Keratinocyte (primary cell): ENCODE measurements around the gene DSCAML1. TPM values are rescaled to one million over a fixed set of nuclear protein-coding genes. Genes with fewer than 3 reads are reported as not detected.
A peak's percentile ranks its signal among the peaks of the same experiment; 100 is the strongest.

ENCODE experiments used
- DNase-seq: peaks from one replicate; pipeline ENCODE4 v3.0.0-alpha.2; 2011; ENCODE audit warnings: low read depth, missing footprints, low spot score
- FAIRE-seq: peaks from 2 replicates; lab custom pipeline; 2011; peaks lifted over from hg19 to GRCh38; lab: Jason Lieb, UNC
- H2AFZ ChIP-seq: 2 replicates; pipeline ENCODE4 v1.6.0; 2012; ENCODE audit warnings: low read length, control low read depth, inconsistent platforms; ENCODE audit not compliant: control insufficient read depth
- H3K27ac ChIP-seq: 2 replicates; pipeline ENCODE4 v1.5.1; 2011; ENCODE audit warnings: low read length; ENCODE audit not compliant: control insufficient read depth, insufficient read depth
- H3K27me3 ChIP-seq: 3 replicates; pipeline ENCODE4 v1.6.0; 2011; ENCODE audit warnings: low read length; ENCODE audit not compliant: control insufficient read depth, insufficient read depth; ENCODE audit errors: extremely low read depth
- H3K36me3 ChIP-seq, 2 experiments: 2 replicates in 1 of 2; 3 replicates in 1 of 2; pipeline ENCODE4 v1.5.1; 2011; ENCODE audit warnings: low read length in 2 of 2, mild to moderate bottlenecking in 1 of 2; ENCODE audit not compliant: control insufficient read depth in 2 of 2, insufficient read depth in 2 of 2; ENCODE audit errors: extremely low read depth in 1 of 2
- H3K4me1 ChIP-seq: 3 replicates; pipeline ENCODE4 v1.5.1; 2011; ENCODE audit warnings: low read length; ENCODE audit not compliant: control insufficient read depth, insufficient read depth; ENCODE audit errors: extremely low read depth
- H3K4me2 ChIP-seq: 3 replicates; pipeline ENCODE4 v1.6.0; 2011; ENCODE audit warnings: low read depth, low read length; ENCODE audit not compliant: control insufficient read depth, insufficient read depth; ENCODE audit errors: extremely low read depth
- H3K4me3 ChIP-seq, 3 experiments: fragments of 200-600 bp in 1 of 3; sonication (generic) in 1 of 3; 2 replicates in 2 of 3; 3 replicates in 1 of 3; pipeline ENCODE4 v1.5.1; 2011 to 2016; ENCODE audit warnings: low read length in 3 of 3, mild to moderate bottlenecking in 3 of 3, control low read depth in 2 of 3, inconsistent platforms in 1 of 3, low read depth in 1 of 3, mixed read lengths in 1 of 3, mixed run types in 1 of 3, moderate library complexity in 1 of 3; ENCODE audit not compliant: control insufficient read depth in 2 of 3, insufficient read depth in 2 of 3; ENCODE audit errors: extremely low read depth in 1 of 3
- H3K79me2 ChIP-seq: 2 replicates; pipeline ENCODE4 v1.6.0; 2012; ENCODE audit warnings: low read length; ENCODE audit not compliant: control insufficient read depth, insufficient read depth
- H3K9ac ChIP-seq: 3 replicates; pipeline ENCODE4 v1.6.0; 2011; ENCODE audit warnings: low read length; ENCODE audit not compliant: control insufficient read depth, insufficient read depth; ENCODE audit errors: extremely low read depth
- H3K9me1 ChIP-seq: 3 replicates; pipeline ENCODE4 v1.6.0; 2011; ENCODE audit warnings: low read length; ENCODE audit not compliant: control insufficient read depth, insufficient read depth; ENCODE audit errors: extremely low read depth
- H3K9me3 ChIP-seq: 2 replicates; pipeline ENCODE4 v1.5.1; 2012; ENCODE audit warnings: low read depth, low read length; ENCODE audit not compliant: control insufficient read depth
- H4K20me1 ChIP-seq: 3 replicates; pipeline ENCODE4 v1.6.0; 2011; ENCODE audit warnings: low read length; ENCODE audit not compliant: control insufficient read depth, insufficient read depth; ENCODE audit errors: extremely low read depth
- EZH2 ChIP-seq: IDR thresholded peaks from one replicate; pipeline ENCODE4 v1.6.1; 2012; ENCODE audit warnings: inconsistent platforms, mild to moderate bottlenecking, low read length, moderate library complexity
- dilution Hi-C: fragments of 300-500 bp; cut with MboI; formaldehyde crosslinking; loops from one replicate; pipeline ENCODE4 v1.7.0; 2020; ENCODE audit warnings: low sequenced_read_pairs; ENCODE audit not compliant: extremely low pct_ligation_motif_present
- polyA plus RNA-seq, 5 experiments: library from polyadenylated mRNA; depleted of rRNA in 3 of 5; stranded (reverse) in 3 of 5; stranded (forward) in 1 of 5; unstranded in 1 of 5; fragments of >200 nt; gene quantifications; 1 replicate in 1 of 5; 2 replicates in 3 of 5; 3 replicates in 1 of 5; pipeline versions ENCODE4 v1.2.1 to v1.2.3, GENCODE V29; 2011 to 2012; ENCODE audit warnings: missing spikeins in 2 of 5, low read depth in 1 of 5, low replicate concordance in 1 of 5
- TF ChIP-seq, protein P1 (sequence below), 3 experiments: IDR thresholded peaks in 1 of 3; conservative IDR thresholded peaks in 1 of 3; optimal IDR thresholded peaks in 1 of 3; 2 replicates in 2 of 3; 3 replicates in 1 of 3; pipeline versions ENCODE3 to v1.5.1; 2011; ENCODE audit warnings: low read length in 3 of 3, mild to moderate bottlenecking in 3 of 3, moderate library complexity in 2 of 3, control low read depth in 1 of 3, inconsistent platforms in 1 of 3; ENCODE audit not compliant: insufficient read depth in 2 of 3; ENCODE audit errors: extremely low read depth in 1 of 3

DSCAML1 gene
- polyA plus RNA-seq, 1 donor (not counting 4 experiments of a cell fraction or from before 2014, with no cell fraction given), result not detected

DNA sequence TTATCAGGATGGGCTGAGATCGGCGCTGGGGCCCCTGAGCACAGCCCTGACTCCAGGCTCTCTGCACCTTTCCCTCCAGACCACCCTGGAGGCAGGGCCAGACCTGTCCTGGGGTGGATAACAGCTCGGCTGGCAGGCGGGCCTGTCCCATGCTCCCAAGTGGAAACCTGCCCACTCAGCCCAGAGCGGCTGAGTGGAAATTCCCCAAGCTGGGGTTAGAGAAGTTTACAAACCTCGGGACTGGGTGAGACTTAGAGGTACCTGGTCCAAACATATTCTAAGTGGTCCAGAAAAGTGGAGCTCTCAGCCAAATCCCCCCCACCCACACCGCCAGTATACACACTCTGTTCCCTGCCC, 32.3 kb upstream of the DSCAML1 start:
- Histone ChIP-seq H3K9me3 (no peaks in the 10 kb centered on the region), H3K79me2 (no peaks in the 10 kb centered on the region), H3K9me1 (no peaks in the 10 kb centered on the region), H3K4me1 (peaks cover 19% of the 10 kb centered on the region), H3K4me2 (no peak overlapping the region), H3K27me3 (peaks cover 13% of the 10 kb centered on the region), H3K4me3 (no peak overlapping the region), H2AFZ (no peak overlapping the region), H3K9ac (no peak overlapping the region), H3K36me3 (no peaks in the 10 kb centered on the region), H3K27ac (no peak overlapping the region), H4K20me1 (no peaks in the 10 kb centered on the region)
- dilution Hi-C loops, result no loop called here
- DNase-seq (no peak), FAIRE-seq (no peak)
- TF ChIP-seq EZH2, result no peak
- TF ChIP-seq, protein P1, sequence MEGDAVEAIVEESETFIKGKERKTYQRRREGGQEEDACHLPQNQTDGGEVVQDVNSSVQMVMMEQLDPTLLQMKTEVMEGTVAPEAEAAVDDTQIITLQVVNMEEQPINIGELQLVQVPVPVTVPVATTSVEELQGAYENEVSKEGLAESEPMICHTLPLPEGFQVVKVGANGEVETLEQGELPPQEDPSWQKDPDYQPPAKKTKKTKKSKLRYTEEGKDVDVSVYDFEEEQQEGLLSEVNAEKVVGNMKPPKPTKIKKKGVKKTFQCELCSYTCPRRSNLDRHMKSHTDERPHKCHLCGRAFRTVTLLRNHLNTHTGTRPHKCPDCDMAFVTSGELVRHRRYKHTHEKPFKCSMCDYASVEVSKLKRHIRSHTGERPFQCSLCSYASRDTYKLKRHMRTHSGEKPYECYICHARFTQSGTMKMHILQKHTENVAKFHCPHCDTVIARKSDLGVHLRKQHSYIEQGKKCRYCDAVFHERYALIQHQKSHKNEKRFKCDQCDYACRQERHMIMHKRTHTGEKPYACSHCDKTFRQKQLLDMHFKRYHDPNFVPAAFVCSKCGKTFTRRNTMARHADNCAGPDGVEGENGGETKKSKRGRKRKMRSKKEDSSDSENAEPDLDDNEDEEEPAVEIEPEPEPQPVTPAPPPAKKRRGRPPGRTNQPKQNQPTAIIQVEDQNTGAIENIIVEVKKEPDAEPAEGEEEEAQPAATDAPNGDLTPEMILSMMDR (optimal IDR thresholded peaks at IDR 0.05 in 1 of 3, IDR thresholded peaks at IDR 0.05 in 1 of 3, conservative IDR thresholded peaks at IDR 0.05 in 1 of 3; ENCODE audit: extremely low read depth in 1 of 3, insufficient read depth in 2 of 3, low read length in 3 of 3), result no peak

DNA sequence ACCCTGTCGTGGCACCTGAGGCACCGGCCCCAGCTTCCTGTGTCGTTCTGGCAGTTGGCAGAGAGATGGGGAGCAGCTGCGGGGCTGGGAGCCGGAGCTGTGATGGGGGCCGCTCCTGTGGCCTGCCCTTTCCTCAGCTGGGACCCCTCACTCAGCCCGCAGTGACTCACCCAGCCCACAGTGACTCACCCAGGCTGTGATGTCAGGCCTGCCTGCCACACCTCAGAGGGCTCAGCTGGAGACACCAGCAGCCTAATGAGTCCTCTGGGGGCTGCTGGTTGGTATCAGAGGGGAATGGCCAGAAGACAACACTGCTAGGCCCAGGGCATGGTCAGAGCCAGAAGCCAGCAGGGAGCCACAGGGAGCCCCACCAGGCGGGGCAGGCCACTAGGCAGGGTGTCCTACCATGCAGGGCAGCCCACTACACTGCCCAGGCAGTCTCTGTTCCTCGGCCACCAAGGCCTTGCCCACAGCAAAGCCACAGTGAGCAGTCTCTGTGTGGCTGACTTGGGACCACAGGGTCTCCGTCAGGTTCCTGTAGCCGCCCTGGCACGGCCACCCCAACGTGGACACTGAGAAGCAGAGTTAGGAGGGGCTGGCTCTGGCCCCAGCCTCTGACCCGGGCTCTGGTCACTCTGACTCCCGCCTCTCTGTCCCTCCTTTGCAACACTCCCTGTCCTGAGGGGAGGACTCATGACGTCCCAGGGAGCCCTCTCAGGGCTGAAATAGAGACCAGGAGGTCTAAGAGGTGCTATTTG, 31.8 kb upstream of the DSCAML1 start:
- no peaks in the 10 kb centered on the region for H3K9me3 ChIP-seq
- no peaks in the 10 kb centered on the region for H3K36me3 ChIP-seq
- DNase-seq (peak; percentile 40), FAIRE-seq (no peak)
- peaks cover 11% of the 10 kb centered on the region for H3K27me3 ChIP-seq
- H3K4me3 ChIP-seq, result no peak overlapping the region
- H3K79me2 ChIP-seq, result no peaks in the 10 kb centered on the region
- no peaks in the 10 kb centered on the region for H3K9me1 ChIP-seq
- H2AFZ ChIP-seq, result no peak overlapping the region
- dilution Hi-C loops, result no loop called here
- peaks cover 25% of the 10 kb centered on the region for H3K4me1 ChIP-seq
- H3K9ac ChIP-seq, result no peak overlapping the region
- TF ChIP-seq EZH2, result no peak
- TF ChIP-seq, protein P1 (optimal IDR thresholded peaks at IDR 0.05 in 1 of 3, IDR thresholded peaks at IDR 0.05 in 1 of 3, conservative IDR thresholded peaks at IDR 0.05 in 1 of 3; ENCODE audit: extremely low read depth in 1 of 3, insufficient read depth in 2 of 3, low read length in 3 of 3), result no peak
- no peak overlapping the region for H3K27ac ChIP-seq
- H3K4me2 ChIP-seq, result peak overlapping the region; percentile 28
- no peaks in the 10 kb centered on the region for H4K20me1 ChIP-seq
